Psoas muscle (tissue), 8 donors: Measurements from ENCODE around the gene TTLL11. TPM values are rescaled to one million over a fixed set of nuclear protein-coding genes. Genes with fewer than 3 reads are reported as not detected.

Source experiments
- ATAC-seq, 4 donors: fragments of 200-7000 bp; cut with Tn5 transposase; one replicate each; pipeline ENCODE4 v1.9.1; 2020; ENCODE audit warnings: moderate library complexity in 3 of 4, mild to moderate bottlenecking in 2 of 4
- DNase-seq, 2 donors: peaks; one replicate each; pipeline ENCODE4 v3.0.0-alpha.2; 2020
- H3K27ac ChIP-seq: fragments of 200-600 bp; one replicate; pipeline ENCODE4 v1.8.0; 2022
- H3K27me3 ChIP-seq, 3 donors: fragments of 200-600 bp in 1 of 3; one replicate each; pipeline versions ENCODE4 v1.6.1 to v1.8.0; 2013 to 2022; ENCODE audit warnings: low read length in 2 of 3, mild to moderate bottlenecking in 2 of 3, moderate library complexity in 1 of 3; ENCODE audit not compliant: insufficient read depth in 3 of 3
- H3K36me3 ChIP-seq, 2 donors: fragments of 200-600 bp in 1 of 2; one replicate each; pipeline versions ENCODE4 v1.6.1 to v1.8.0; 2013 to 2022; ENCODE audit warnings: low read depth in 1 of 2, mild to moderate bottlenecking in 1 of 2, moderate library complexity in 1 of 2; ENCODE audit not compliant: insufficient read depth in 1 of 2
- H3K4me1 ChIP-seq: fragments of 200-600 bp; one replicate; pipeline ENCODE4 v1.8.0; 2022
- H3K4me3 ChIP-seq: fragments of 200-600 bp; one replicate; pipeline ENCODE4 v1.8.0; 2022; ENCODE audit warnings: mild to moderate bottlenecking
- H3K9me3 ChIP-seq: fragments of 200-600 bp; one replicate; pipeline ENCODE4 v1.8.0; 2022
- CTCF ChIP-seq: fragments of 200-600 bp; IDR thresholded peaks from one replicate; pipeline ENCODE4 v1.8.0; 2022; ENCODE audit warnings: antibody characterized with exemption
- WGBS, 3 donors: extraction: QIAGEN DNeasy Blood & Tissue Kit; methylation state at CpG; one replicate each; pipeline versions ENCODE4 v1.1.6 to v1.1.7; 2013; 5-methylcytosine and 5-hydroxymethylcytosine counted together
- intact Hi-C, 2 donors: fragments of 100-400 bp; cut with DNase I; formaldehyde crosslinking; loops; one replicate each; pipeline versions ENCODE4 v1.11.0 to v1.14.2; 2022
- polyA plus RNA-seq, 3 donors: library from polyadenylated mRNA; stranded (reverse); fragments of 200-250 nt; gene quantifications; one replicate each; pipeline ENCODE4 v1.2.3, GENCODE V29; 2013
- total RNA-seq, 4 donors: library from RNA; stranded (reverse); fragmentation: NEBNext Ultra II Directional in 2 of 4; extraction: Animal tissue kit (Norgen Biotek cat#: 25700) in 2 of 4; gene quantifications; one replicate each; pipeline versions ENCODE4 v1.2.1 to v1.2.4, GENCODE V29; 2021 to 2023
- donor health status: healthy with polysubstance abuse.
- donor health status: DM: no; HTN: no; CAD: no; lungs with moderate emphysema.
- donor health status: Bipolar disorder and iron deficiency.
- donor health status: healthy.
- donor health status: DM: yes; HTN: yes; CAD: no.
- donor health status: DM: no; HTN: no; CAD: no.
- donor health status: DM: no; HTN: no; CAD: no.
- donor health status: DM: yes; HTN: yes; CAD: no.

The TTLL11 gene
- total and polyA plus RNA-seq, 7 donors, result 15.1 to 56.4 (median 19.3) TPM

- H3K9me3 ChIP-seq, result no peaks in the 10 kb centered on the region
- no peak overlapping the region for H3K27ac ChIP-seq
- DNase-seq (no peak), ATAC-seq (no peak)
- H3K27me3 ChIP-seq, result no peaks in the 10 kb centered on the region
- no peaks in the 10 kb centered on the region for H3K4me1 ChIP-seq
- intact Hi-C loops, result no loop called here
- 83 to 91% (median 88%) methylated on average over 8 of the region's 8 CpGs for WGBS, 3 donors
- TF ChIP-seq CTCF, result no peak
- no peak overlapping the region for H3K4me3 ChIP-seq
- H3K36me3 ChIP-seq, result no peaks in the 10 kb centered on the region
Measured at GRCh38 chr9:121883281-121884056, 209.6 kb downstream of the TTLL11 start.

- H3K4me1 ChIP-seq, result peaks cover 6% of the 10 kb centered on the region
- no peaks in the 10 kb centered on the region for H3K9me3 ChIP-seq
- 91 to 98% (median 96%) methylated on average over 7 of the region's 7 CpGs for WGBS, 3 donors
- no peak for TF ChIP-seq CTCF
- no peak overlapping the region for H3K27ac ChIP-seq
- intact Hi-C loops, result no loop called here
- ATAC-seq (no peak), DNase-seq (no peak)
- no peaks in the 10 kb centered on the region for H3K27me3 ChIP-seq
- H3K36me3 ChIP-seq, result no peaks in the 10 kb centered on the region
- no peak overlapping the region for H3K4me3 ChIP-seq
Measured at GRCh38 chr9:121881920-121882500, 211.1 kb downstream of the TTLL11 start.

- DNase-seq (no peak), ATAC-seq (no peak)
- TF ChIP-seq CTCF, result no peak
- WGBS, 3 donors, result 90 to 99% (median 96%) methylated on average over 8 of the region's 8 CpGs
- H3K9me3 ChIP-seq, result no peaks in the 10 kb centered on the region
- H3K4me1 ChIP-seq, result peaks cover 15% of the 10 kb centered on the region
- no peaks in the 10 kb centered on the region for H3K27me3 ChIP-seq
- H3K36me3 ChIP-seq, result no peaks in the 10 kb centered on the region
- intact Hi-C loops, result no loop called here
- H3K4me3 ChIP-seq, result no peak overlapping the region
- no peak overlapping the region for H3K27ac ChIP-seq
Measured at GRCh38 chr9:121880343-121880898, 212.7 kb downstream of the TTLL11 start.

- 87 to 93% (median 90%) methylated on average over 14 of the region's 14 CpGs for WGBS, 3 donors
- DNase-seq, result no peak
- Histone ChIP-seq H3K36me3 (no peaks in the 10 kb centered on the region), H3K9me3 (no peaks in the 10 kb centered on the region), H3K27me3 (no peaks in the 10 kb centered on the region), H3K27ac (no peak overlapping the region), H3K4me3 (no peak overlapping the region), H3K4me1 (peaks cover 15% of the 10 kb centered on the region)
- no peak for TF ChIP-seq CTCF
- intact Hi-C loops, result no loop called here
- ATAC-seq, result no peak
Measured at GRCh38 chr9:121878271-121878822, 214.8 kb downstream of the TTLL11 start.
